NCI-H1092 (cell line): ENCODE data around the gene SULT1C4.
"Not testable (repeated sequence)": the region's sequence is repeated elsewhere in the genome, so short reads cannot be mapped to it uniquely, and the experiment has no call there.

Experiments
- DNase-seq: peaks from one replicate; lab custom pipeline; 2025; lab: John Stamatoyannopoulos, UW

SULT1C4 gene

DNA sequence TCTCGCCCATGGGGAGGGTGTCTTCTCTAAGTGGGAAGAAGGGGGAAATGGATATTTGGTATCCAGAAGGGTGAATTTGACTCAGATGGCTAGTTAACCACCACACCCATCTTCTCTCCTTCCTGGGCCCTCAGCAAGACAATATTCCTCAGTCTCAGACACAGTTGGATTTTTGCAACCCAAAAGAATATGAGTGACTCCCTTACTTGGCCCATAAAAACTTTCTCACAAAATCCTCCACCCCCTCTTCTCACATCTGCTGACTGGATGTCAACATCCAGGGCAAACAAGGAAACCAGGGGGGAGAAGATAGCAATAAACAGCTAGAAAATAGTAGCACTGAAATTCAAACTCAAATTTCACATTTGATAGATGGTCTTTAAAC lies 35.9 kb downstream of the SULT1C4 start:
- DNase-seq: no peak

DNA sequence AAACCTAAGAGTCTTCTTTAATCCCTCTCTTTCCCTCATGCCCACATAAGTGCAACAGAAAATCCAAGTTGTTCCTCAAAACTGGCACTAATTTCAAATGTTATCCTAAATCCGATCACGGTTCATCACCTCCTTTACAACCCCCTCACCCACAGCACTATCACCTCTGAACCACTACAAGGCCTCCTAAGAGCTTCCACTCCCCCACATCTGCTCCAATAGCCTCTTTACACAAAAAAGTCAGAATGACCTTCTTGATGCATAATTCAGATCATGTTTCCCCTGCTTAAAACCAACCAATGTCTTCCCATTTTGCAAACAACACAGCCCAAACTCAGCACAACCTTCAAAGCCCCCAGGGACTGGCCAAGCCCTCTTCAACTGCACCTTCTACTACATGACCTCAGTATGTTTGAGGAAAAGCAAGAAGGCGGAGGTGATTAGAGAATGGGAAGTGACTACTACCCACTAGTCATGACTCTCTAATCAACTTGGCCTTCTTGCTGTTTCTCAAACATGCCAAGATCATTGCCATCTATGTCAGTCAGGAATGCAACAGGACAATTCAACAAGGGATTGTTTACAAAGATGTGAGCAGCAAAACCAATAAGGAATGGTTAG lies 36.6 kb downstream of the SULT1C4 start:
- DNase-seq: no peak

DNA sequence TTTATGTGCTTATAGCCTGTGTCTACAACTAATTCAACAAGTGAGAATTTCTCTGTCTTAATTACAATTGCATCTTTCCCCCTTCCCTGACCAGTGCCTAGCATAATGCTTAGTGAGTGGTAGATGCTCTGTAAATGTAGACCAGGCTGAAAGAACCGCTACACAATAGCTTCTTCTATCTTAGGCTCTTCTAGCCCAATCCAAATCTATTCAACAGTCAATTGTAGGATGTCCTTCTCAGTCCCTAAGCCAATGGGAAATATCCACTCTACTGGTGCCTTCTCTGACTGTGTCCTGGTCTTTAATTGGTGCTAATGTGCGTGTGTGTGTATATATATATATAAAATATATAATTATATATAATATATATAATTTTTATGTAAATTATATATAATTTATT lies 37.2 kb downstream of the SULT1C4 start:
- no peak for DNase-seq

DNA sequence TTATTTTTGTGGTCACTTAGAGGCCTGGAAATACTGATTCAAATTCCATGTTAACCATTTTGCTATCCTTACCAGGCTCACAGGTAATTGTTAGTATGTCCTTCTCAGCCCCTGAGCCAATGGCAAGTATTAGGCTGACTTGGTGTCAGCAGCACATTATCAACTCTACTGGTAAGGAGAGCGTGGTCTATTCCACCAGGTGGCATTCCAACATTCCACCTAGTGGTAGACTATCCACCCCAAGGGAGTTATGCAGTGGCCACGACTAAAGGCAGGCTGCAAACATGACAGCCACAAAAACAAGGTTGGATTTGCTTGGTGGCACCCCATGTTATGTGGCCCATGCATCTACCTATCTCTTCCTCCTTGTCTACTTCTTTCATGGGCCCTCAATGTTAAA lies 39.5 kb downstream of the SULT1C4 start:
- no peak for DNase-seq

DNA sequence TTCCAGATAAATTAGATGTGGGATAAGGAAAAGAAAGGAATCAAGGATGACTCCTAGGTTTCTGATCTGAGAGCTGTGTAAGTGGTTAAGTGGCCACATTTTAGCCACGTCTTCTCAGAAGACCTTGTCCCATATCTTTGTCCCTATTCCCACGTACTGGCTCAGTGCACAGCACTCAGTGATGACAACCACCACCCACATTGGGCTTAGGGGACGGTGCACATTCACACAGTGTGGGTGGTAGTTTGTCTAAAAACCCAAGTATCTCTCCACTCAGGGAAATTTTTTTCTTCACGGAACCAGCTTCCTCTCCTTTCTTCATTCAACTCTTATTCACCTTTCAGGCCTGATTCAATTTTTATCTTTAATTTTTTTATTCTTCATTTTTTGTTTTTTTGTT lies 40.7 kb downstream of the SULT1C4 start:
- no peak for DNase-seq

DNA sequence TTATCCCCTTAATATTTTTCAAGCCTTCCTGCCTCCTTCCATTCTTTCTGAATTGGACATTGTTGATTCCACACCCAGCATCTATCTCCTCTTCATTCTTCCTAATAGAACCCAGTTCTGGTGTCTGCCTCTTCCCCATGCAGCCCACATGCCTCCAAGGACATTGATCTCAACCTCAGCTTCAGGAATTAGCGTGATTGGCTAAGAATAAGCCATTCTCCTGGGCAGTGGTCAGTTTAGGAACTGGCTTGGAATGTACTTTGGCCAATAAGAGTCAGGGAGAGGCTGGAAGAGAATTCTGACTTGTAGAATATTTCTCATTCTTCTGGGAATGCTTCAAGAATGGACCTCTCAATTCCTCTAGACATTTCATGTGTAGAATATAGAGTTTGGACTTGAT lies 45.3 kb downstream of the SULT1C4 start:
- DNase-seq: no peak

DNA sequence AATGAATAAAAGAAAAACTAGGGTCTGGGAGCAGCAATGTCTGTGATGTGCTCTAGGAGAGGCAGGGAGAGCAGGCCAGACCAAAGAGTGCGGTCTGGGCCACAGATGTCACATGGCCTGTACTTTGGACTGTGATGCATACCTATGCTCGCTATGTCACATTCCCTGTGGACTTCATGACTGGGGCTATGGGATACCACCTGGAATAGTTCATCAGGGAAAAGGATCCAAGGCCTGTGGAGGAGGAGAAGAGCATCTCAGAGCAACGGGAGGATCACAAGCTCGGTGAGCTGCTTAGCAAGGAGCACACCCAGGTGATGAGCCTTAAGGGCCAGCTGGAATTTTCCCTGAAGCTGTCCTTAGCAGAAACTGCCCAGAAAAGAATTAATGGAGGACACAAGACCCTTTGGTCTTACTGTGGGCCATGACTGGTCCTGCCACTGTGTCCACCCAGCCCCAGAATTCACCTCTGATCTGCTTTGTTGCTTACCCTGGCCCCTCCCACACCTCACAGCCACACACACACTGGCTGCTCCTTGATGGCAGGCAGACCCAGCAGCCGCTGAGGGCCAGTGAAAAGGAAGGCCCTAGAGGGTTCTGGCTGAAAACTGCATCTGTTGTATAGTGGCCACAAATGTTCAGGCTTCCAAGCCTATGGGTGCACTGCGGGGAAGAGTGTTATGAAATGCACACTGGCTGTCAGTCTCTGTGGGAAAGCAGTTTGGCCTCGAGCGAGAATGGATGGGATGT lies 45.9 kb downstream of the SULT1C4 start:
- DNase-seq: no peak

DNA sequence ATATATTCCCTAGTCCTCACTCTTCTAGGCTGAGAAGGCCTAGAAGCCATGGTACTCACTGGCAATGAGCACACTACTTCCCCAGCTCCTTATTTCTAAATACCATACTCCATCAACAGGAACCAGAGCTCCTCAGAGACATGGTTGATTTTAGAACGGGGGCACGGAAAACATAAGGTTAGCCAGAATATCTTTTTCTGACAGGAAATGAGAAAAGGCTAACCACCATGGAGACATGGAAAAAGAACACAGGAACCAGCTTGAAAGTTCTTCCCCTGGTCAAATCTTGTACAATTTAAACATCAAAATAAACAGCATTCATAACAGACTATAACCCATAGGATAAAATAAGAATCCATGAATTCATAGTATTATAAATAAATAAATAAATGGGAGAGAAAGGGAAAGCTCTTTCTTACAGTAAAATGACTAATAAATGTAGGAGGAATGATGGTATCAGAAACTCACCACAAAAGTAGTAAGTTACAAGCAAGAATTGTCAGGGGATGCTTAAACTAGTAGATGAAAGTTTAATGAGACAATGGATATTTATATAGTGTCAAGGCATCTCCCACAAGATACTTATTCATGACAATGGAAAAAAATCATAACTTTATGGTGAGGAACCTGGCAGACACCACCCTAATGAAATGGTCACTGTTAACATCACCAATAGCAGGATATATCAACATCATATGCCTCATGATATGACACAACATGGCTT lies 50.7 kb downstream of the SULT1C4 start:
- DNase-seq: no peak

DNA sequence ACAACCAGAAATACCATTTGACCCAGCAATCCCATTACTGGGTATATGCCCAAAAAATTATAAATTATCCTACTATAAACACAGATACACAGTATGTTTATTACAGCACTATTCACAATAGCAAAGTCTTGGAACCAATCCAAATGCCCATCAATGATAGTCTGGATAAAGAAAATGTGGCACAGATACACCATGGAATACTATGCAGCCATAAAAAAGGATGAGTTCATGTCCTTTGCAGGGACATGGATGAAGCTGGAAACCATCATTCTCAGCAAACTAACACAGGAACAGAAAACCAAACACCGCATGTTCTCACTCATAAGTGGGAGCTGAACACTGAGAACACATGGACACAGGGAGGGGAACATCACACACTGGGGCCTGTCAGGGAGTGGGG lies 57.8 kb downstream of the SULT1C4 start:
- DNase-seq: not testable (repeated sequence)

DNA sequence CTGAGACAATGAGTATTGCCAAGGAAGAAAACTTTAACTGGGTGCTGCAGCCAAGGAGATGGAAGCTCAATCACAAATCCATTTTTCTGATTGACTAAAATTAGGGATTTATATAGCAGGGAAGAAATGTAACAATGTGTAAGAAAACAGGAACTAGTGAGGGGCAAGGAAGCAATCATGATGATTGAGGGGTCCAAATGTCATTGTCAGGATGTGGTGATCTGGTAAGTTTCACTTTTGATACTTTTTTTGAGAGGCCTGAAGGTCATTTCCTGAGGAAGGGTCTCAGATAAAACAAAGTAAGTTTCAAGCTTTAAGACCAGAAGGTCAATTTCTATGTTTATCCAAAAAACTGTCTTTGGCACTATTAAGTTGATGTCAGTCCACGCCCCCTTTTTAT lies 59.2 kb downstream of the SULT1C4 start:
- no peak for DNase-seq
